Endothelial cell of umbilical vein (primary cell): ENCODE results near the gene SMOC2.

Experiments
- CTCF ChIP-seq, 2 donors: IDR thresholded peaks; 1 replicate in 1 of 2; 2 replicates in 1 of 2; pipeline ENCODE4 v1.5.1; 2011; ENCODE audit warnings: low read length in 2 of 2, mild to moderate bottlenecking in 2 of 2, moderate library complexity in 2 of 2, control low read depth in 1 of 2, inconsistent platforms in 1 of 2, low read depth in 1 of 2; ENCODE audit not compliant: insufficient read depth in 1 of 2; ENCODE audit errors: extremely low read depth in 1 of 2
- MAX ChIP-seq: IDR thresholded peaks from 2 replicates; pipeline ENCODE4 v1.6.1; 2011; ENCODE audit not compliant: insufficient read depth, insufficient read length
- POLR2A ChIP-seq: IDR thresholded peaks from 2 replicates; pipeline ENCODE4 v1.6.1; 2012; ENCODE audit warnings: low read depth, mild to moderate bottlenecking, control low read depth, low read length

DNA sequence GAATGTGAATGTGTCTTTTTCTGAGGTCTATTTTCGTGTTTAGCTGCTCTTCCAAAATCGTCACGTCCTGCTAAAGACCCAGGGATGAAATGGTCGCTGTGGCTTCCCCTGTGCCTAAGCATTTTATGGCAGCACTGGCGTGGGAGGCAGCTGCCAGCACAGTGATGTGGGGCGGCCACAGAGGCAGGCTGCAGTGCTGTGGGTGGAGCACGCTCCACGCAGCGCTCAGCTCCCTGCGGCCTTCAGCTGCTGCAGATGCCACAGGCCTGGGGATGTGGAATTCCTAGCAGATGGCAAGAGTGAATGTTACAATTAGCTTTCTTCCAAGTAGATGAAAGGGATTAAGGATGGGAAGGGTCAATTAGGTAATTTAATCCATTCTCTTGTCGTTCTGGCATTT, 242.6 kb downstream of the SMOC2 start:
- TF ChIP-seq CTCF (IDR thresholded peaks at IDR 0.05; ENCODE audit: extremely low read depth in 1 of 2, insufficient read depth in 1 of 2, low read depth in 1 of 2, low read length in 2 of 2) (no peak), POLR2A (no peak), MAX (no peak)
